Measurements from ENCODE around the gene RAC2.
A peak's percentile ranks its signal among the peaks of the same experiment; 100 is the strongest.
"Not testable (repeated sequence)": the region's sequence is repeated elsewhere in the genome, so short reads cannot be mapped to it uniquely, and the experiment has no call there.

Gene RAC2

GRCh38 chr22:37210041-37210803, 33.8 kb downstream of the RAC2 start:
- DNase-seq (ENCODE audit: extremely low spot score, insufficient read length, low read depth): no peak
- FAIRE-seq: no peak

- FAIRE-seq (no peak), DNase-seq (ENCODE audit: extremely low spot score, insufficient read length, low read depth) (no peak)
Measured at GRCh38 chr22:37209140-37209845, 34.8 kb downstream of the RAC2 start.

- DNase-seq (ENCODE audit: extremely low spot score, insufficient read length, low read depth) (no peak), FAIRE-seq (no peak)
Measured at GRCh38 chr22:37208401-37209139, 35.5 kb downstream of the RAC2 start.

- no peak for DNase-seq (ENCODE audit: extremely low spot score, insufficient read length, low read depth)
- no peak for FAIRE-seq
Measured at GRCh38 chr22:37207981-37208380, 36.1 kb downstream of the RAC2 start.

GRCh38 chr22:37206841-37207821, 36.9 kb downstream of the RAC2 start:
- DNase-seq (ENCODE audit: extremely low spot score, insufficient read length, low read depth) (no peak), FAIRE-seq (no peak)

- FAIRE-seq (no peak), DNase-seq (ENCODE audit: extremely low spot score, insufficient read length, low read depth) (no peak)
Measured at GRCh38 chr22:37206118-37206840, 37.8 kb downstream of the RAC2 start.

- FAIRE-seq: no peak
- DNase-seq (ENCODE audit: extremely low spot score, insufficient read length, low read depth): no peak
Measured at GRCh38 chr22:37205046-37205445, 39.0 kb downstream of the RAC2 start.

GRCh38 chr22:37204045-37204655, 39.9 kb downstream of the RAC2 start:
- DNase-seq (ENCODE audit: extremely low spot score, insufficient read length, low read depth) (no peak), FAIRE-seq (no peak)

GRCh38 chr22:37203354-37204044, 40.6 kb downstream of the RAC2 start:
- FAIRE-seq (no peak), DNase-seq (ENCODE audit: extremely low spot score, insufficient read length, low read depth) (no peak)

GRCh38 chr22:37202716-37203115, 41.4 kb downstream of the RAC2 start:
- FAIRE-seq: no peak
- no peak for DNase-seq (ENCODE audit: extremely low spot score, insufficient read length, low read depth)

GRCh38 chr22:37202001-37202555, 42.0 kb downstream of the RAC2 start:
- no peak for FAIRE-seq
- DNase-seq (ENCODE audit: extremely low spot score, insufficient read length, low read depth): no peak

- not testable (repeated sequence) for FAIRE-seq; DNase-seq (ENCODE audit: extremely low spot score, insufficient read length, low read depth)
Measured at GRCh38 chr22:37201443-37201820, 42.6 kb downstream of the RAC2 start.

- no peak for DNase-seq (ENCODE audit: extremely low spot score, insufficient read length, low read depth)
- FAIRE-seq: no peak
Measured at GRCh38 chr22:37199760-37200108, 44.3 kb downstream of the RAC2 start.

GRCh38 chr22:37199103-37199759, 44.8 kb downstream of the RAC2 start:
- peak; percentile 97 for DNase-seq (ENCODE audit: extremely low spot score, insufficient read length, low read depth)
- FAIRE-seq: peak; percentile 100

- FAIRE-seq (peak; percentile 92), DNase-seq (ENCODE audit: extremely low spot score, insufficient read length, low read depth) (peak; percentile 67)
Measured at GRCh38 chr22:37198258-37199102, 45.6 kb downstream of the RAC2 start.

- FAIRE-seq (no peak), DNase-seq (ENCODE audit: extremely low spot score, insufficient read length, low read depth) (no peak)
Measured at GRCh38 chr22:37197451-37198257, 46.4 kb downstream of the RAC2 start.
